ENCODE data around the gene ARF3.
A peak's percentile ranks its signal among the peaks of the same experiment; 100 is the strongest.

The ARF3 gene

DNA sequence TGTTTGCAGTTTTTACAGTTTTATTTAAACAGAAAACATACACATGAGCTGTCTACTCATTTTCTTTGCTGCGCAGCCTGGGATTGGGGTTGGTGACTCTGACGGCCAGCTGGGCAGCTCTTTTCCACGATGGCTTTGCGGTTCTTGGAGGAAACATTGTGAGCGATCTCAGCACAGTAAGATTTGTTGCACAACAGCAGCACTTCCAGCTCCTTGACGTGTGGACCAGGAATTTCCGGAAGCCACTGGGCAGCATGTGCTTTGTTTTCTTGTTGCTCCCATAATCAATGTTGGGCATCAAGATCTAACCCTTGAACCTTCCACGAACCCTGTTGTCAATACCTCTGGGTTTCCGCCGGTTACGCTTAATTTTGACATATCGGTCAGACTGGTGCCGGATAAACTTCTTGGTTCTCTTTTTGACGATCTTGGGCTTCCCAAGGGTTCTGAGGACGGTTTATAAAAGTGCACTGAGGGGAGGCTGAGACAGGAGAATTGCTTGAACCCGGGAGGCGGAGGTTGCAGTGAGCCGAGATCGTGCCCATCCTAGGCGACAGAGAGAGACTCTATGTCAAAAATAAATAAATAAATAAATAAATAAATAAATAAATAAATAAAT lies 53.8 kb downstream of the ARF3 start:
- TF ChIP-seq, protein P1, sequence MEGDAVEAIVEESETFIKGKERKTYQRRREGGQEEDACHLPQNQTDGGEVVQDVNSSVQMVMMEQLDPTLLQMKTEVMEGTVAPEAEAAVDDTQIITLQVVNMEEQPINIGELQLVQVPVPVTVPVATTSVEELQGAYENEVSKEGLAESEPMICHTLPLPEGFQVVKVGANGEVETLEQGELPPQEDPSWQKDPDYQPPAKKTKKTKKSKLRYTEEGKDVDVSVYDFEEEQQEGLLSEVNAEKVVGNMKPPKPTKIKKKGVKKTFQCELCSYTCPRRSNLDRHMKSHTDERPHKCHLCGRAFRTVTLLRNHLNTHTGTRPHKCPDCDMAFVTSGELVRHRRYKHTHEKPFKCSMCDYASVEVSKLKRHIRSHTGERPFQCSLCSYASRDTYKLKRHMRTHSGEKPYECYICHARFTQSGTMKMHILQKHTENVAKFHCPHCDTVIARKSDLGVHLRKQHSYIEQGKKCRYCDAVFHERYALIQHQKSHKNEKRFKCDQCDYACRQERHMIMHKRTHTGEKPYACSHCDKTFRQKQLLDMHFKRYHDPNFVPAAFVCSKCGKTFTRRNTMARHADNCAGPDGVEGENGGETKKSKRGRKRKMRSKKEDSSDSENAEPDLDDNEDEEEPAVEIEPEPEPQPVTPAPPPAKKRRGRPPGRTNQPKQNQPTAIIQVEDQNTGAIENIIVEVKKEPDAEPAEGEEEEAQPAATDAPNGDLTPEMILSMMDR (IDR thresholded peaks at IDR 0.05): no peak
- H3K9me3 ChIP-seq: no peaks in the 10 kb centered on the region
- H3K4me3 ChIP-seq: peak overlapping the region; percentile 35 to 46
- no peak overlapping the region for H3K27ac ChIP-seq
- H3K27me3 ChIP-seq: no peaks in the 10 kb centered on the region
- intact Hi-C loops (cut with DNase I; ENCODE audit: low total_unique reads): no loop called here
- no peak for DNase-seq
- no peaks in the 10 kb centered on the region for H3K36me3 ChIP-seq
- peaks cover 0 to 13% (median 5%) of the 10 kb centered on the region in 4 donors for H3K4me1 ChIP-seq

DNA sequence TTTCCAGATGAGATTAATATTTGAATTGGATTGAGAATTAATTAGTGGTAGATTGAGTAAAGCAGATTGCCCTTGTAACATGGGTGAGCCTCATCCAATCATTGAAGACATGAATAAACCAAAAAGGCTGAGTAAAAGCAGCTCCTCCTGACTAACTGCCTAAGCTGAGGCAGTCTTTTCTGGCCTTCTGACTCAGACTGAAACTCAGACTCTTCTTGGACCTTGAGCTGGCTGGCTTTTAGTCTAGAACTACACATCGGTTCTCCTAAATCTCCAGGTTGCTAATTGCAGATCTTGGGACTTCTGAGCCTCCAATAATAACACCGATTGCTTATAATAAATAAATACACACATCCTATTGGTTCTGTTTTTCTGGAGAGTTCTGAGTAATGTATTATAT lies 56.0 kb downstream of the ARF3 start:
- Histone ChIP-seq H3K27ac (no peak overlapping the region), H3K9me3 (no peaks in the 10 kb centered on the region), H3K4me3 (no peak overlapping the region), H3K36me3 (no peaks in the 10 kb centered on the region), H3K27me3 (no peaks in the 10 kb centered on the region), H3K4me1 (peaks cover 0 to 13% (median 5%) of the 10 kb centered on the region in 4 donors)
- intact Hi-C loops (cut with DNase I; ENCODE audit: low total_unique reads): no loop called here
- no peak for DNase-seq
- TF ChIP-seq, protein P1 (IDR thresholded peaks at IDR 0.05): no peak

DNA sequence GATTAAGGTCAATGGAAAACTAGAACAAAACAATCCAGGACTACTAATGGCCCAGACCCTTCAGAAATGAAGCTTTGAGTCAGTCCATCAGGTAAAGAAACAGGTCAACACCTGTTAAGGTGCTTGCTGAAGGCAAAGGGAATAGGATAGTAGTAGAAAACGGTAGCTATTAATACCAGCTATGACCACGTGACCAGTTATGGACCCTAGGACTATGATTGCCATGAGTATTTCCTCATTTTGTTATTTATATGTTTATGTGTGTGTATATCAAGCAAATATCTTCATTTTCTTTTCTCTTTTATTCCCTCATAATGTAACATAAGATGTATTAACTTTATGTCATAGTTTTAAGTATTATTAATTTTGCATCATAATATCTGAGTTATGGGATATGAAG lies 57.6 kb downstream of the ARF3 start:
- DNase-seq: no peak
- TF ChIP-seq, protein P1 (IDR thresholded peaks at IDR 0.05): no peak
- H3K9me3 ChIP-seq: no peaks in the 10 kb centered on the region
- no peak overlapping the region for H3K27ac ChIP-seq
- intact Hi-C loops (cut with DNase I; ENCODE audit: low total_unique reads): no loop called here
- peaks cover 0 to 13% (median 5%) of the 10 kb centered on the region in 4 donors for H3K4me1 ChIP-seq
- no peak overlapping the region for H3K4me3 ChIP-seq
- no peaks in the 10 kb centered on the region for H3K27me3 ChIP-seq
- H3K36me3 ChIP-seq: no peaks in the 10 kb centered on the region

DNA sequence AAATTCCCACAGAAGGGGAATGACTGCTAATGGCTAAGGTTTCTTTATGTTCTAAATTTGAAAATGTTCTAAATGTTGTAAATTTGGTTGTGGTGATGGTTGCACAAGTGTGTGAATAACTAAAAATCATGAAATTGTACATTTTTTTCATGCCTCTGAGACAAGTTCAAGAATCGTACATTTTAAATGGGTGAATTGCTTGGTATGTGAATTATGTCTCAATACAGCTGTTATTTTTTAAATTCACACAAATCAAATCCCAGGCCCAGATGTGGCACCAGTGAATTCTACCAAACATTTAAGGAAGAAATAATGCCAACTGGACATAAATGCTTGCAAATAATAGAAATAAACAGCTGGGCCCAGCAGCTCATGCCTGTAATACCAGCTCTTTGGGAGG lies 63.0 kb downstream of the ARF3 start:
- H3K36me3 ChIP-seq: no peaks in the 10 kb centered on the region
- H3K27me3 ChIP-seq: peaks cover 0 to 12% of the 10 kb centered on the region in 2 donors
- H3K9me3 ChIP-seq: no peaks in the 10 kb centered on the region
- TF ChIP-seq, protein P1 (IDR thresholded peaks at IDR 0.05): no peak
- peaks cover 0 to 9% (median 8%) of the 10 kb centered on the region in 4 donors for H3K4me1 ChIP-seq
- DNase-seq: no peak
- H3K27ac ChIP-seq: no peak overlapping the region
- no peak overlapping the region for H3K4me3 ChIP-seq
- intact Hi-C loops (cut with DNase I; ENCODE audit: low total_unique reads): no loop called here

DNA sequence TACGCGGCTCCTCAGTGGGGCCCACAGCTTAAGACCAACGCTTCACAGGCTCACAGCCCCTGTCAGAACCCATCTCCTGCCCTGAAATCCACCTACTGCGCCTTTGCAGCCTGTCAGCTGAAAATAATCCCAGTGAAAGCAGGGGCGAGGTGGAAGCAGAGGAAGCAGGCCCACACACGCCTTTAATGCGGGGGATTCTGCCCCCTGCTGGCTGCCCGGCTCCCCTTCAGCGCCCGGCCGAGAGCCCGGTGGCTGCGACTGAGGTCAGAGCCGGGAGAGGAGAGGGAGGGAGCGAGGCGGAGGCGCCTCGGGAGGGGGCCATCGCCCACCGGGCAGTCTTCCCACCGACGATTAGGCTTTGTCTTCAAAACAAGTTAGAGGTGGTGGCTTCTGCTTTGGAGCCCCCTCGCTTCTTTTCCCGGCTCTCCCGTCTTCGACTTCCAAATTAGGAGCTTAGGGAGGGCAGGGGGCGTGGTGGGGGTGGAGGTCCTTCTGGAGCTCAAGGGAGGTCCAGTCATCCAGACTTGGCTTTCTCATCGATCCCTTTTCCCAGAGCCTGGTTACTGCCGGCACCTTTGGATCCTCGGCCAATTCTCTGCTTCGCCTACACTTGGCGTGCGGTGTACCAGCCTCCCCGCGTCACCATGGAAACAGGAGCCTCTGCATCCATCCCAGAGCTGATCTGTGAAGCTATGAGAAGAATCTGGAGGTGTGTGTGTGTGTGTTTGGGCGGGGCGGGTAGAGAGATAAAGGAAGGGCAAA lies 66.4 kb downstream of the ARF3 start:
- H3K9me3 ChIP-seq: no peaks in the 10 kb centered on the region
- peaks cover 0 to 12% of the 10 kb centered on the region in 2 donors for H3K27me3 ChIP-seq
- H3K36me3 ChIP-seq: no peaks in the 10 kb centered on the region
- H3K4me1 ChIP-seq: peaks cover 0 to 9% (median 8%) of the 10 kb centered on the region in 4 donors
- no peak overlapping the region for H3K27ac ChIP-seq
- peak; percentile 53 to 84 for DNase-seq
- intact Hi-C loops (cut with DNase I; ENCODE audit: low total_unique reads): loop anchor here (1.0 kb wide), 1 partner anchor 38 kb away; no protein-coding TSS in a partner anchor
- H3K4me3 ChIP-seq: peak overlapping the region; percentile 20 to 50
- TF ChIP-seq, protein P1 (IDR thresholded peaks at IDR 0.05): peak; percentile 88 to 92

Data from tibial artery (tissue), 4 donors.